ENCODE measurements around the gene ALG2.

Gene ALG2

GRCh38 chr9:99181206-99181605, 40.5 kb downstream of the ALG2 start:
- H3K4me3 ChIP-seq (ENCODE audit: low read depth, low read length): no peak overlapping the region
- no peak for TF ChIP-seq CTCF (IDR thresholded peaks at IDR 0.05; ENCODE audit: borderline replicate concordance, insufficient read depth, low read depth, low read length)

- no peak for TF ChIP-seq CTCF (IDR thresholded peaks at IDR 0.05; ENCODE audit: borderline replicate concordance, insufficient read depth, low read depth, low read length)
- H3K4me3 ChIP-seq (ENCODE audit: low read depth, low read length): no peak overlapping the region
Observed at GRCh38 chr9:99180662-99181061, 41.1 kb downstream of the ALG2 start.

- no peak overlapping the region for H3K4me3 ChIP-seq (ENCODE audit: low read depth, low read length)
- no peak for TF ChIP-seq CTCF (IDR thresholded peaks at IDR 0.05; ENCODE audit: borderline replicate concordance, insufficient read depth, low read depth, low read length)
Observed at GRCh38 chr9:99180199-99180598, 41.5 kb downstream of the ALG2 start.

- no peak overlapping the region for H3K4me3 ChIP-seq (ENCODE audit: low read depth, low read length)
- TF ChIP-seq CTCF (IDR thresholded peaks at IDR 0.05; ENCODE audit: borderline replicate concordance, insufficient read depth, low read depth, low read length): no peak
Observed at GRCh38 chr9:99178912-99179872, 42.5 kb downstream of the ALG2 start.

GRCh38 chr9:99177576-99178366, 44.0 kb downstream of the ALG2 start:
- no peak overlapping the region for H3K4me3 ChIP-seq (ENCODE audit: low read depth, low read length)
- TF ChIP-seq CTCF (IDR thresholded peaks at IDR 0.05; ENCODE audit: borderline replicate concordance, insufficient read depth, low read depth, low read length): no peak

- no peak overlapping the region for H3K4me3 ChIP-seq (ENCODE audit: low read depth, low read length)
- no peak for TF ChIP-seq CTCF (IDR thresholded peaks at IDR 0.05; ENCODE audit: borderline replicate concordance, insufficient read depth, low read depth, low read length)
Observed at GRCh38 chr9:99176527-99177013, 45.2 kb downstream of the ALG2 start.
